IgD-negative memory B cell (primary cell): ENCODE measurements around the gene KLHL2. TPM values are rescaled to one million over a fixed set of nuclear protein-coding genes. Genes with fewer than 3 reads are reported as not detected.
"Not testable (repeated sequence)": the region's sequence is repeated elsewhere in the genome, so short reads cannot be mapped to it uniquely, and the experiment has no call there.

Experiments
- H3K27ac Mint-ChIP-seq, 3 donors: one replicate each; pipeline ENCODE4 v1.8.0; 2020 to 2022; ENCODE audit warnings: mild to moderate bottlenecking in 3 of 3, mixed read lengths in 3 of 3, moderate library complexity in 1 of 3
- H3K27me3 Mint-ChIP-seq: one replicate; pipeline ENCODE4 v1.8.0; 2021; ENCODE audit warnings: mixed read lengths
- H3K36me3 Mint-ChIP-seq: one replicate; pipeline ENCODE4 v1.8.0; 2020; ENCODE audit warnings: mild to moderate bottlenecking, mixed read lengths
- H3K4me1 Mint-ChIP-seq, 3 donors: one replicate each; pipeline ENCODE4 v1.8.0; 2020 to 2022; ENCODE audit warnings: mixed read lengths in 3 of 3, mild to moderate bottlenecking in 1 of 3
- H3K4me3 Mint-ChIP-seq, 4 donors: one replicate each; pipeline ENCODE4 v1.8.0; 2020 to 2022; ENCODE audit warnings: mild to moderate bottlenecking in 4 of 4, mixed read lengths in 4 of 4, moderate library complexity in 3 of 4
- H3K9me3 Mint-ChIP-seq, 3 donors: one replicate each; pipeline ENCODE4 v1.8.0; 2020 to 2021; ENCODE audit warnings: mixed read lengths in 3 of 3, mild to moderate bottlenecking in 1 of 3
- polyA plus RNA-seq: library from polyadenylated mRNA; unstranded; fragments of 300-500 nt; fragmentation: Illumina TruSeq; gene quantifications from one replicate; pipeline ENCODE4 v1.2.3, GENCODE V29; 2021

KLHL2 gene, protein sequence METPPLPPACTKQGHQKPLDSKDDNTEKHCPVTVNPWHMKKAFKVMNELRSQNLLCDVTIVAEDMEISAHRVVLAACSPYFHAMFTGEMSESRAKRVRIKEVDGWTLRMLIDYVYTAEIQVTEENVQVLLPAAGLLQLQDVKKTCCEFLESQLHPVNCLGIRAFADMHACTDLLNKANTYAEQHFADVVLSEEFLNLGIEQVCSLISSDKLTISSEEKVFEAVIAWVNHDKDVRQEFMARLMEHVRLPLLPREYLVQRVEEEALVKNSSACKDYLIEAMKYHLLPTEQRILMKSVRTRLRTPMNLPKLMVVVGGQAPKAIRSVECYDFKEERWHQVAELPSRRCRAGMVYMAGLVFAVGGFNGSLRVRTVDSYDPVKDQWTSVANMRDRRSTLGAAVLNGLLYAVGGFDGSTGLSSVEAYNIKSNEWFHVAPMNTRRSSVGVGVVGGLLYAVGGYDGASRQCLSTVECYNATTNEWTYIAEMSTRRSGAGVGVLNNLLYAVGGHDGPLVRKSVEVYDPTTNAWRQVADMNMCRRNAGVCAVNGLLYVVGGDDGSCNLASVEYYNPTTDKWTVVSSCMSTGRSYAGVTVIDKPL
- polyA plus RNA-seq: 4.0 TPM

DNA sequence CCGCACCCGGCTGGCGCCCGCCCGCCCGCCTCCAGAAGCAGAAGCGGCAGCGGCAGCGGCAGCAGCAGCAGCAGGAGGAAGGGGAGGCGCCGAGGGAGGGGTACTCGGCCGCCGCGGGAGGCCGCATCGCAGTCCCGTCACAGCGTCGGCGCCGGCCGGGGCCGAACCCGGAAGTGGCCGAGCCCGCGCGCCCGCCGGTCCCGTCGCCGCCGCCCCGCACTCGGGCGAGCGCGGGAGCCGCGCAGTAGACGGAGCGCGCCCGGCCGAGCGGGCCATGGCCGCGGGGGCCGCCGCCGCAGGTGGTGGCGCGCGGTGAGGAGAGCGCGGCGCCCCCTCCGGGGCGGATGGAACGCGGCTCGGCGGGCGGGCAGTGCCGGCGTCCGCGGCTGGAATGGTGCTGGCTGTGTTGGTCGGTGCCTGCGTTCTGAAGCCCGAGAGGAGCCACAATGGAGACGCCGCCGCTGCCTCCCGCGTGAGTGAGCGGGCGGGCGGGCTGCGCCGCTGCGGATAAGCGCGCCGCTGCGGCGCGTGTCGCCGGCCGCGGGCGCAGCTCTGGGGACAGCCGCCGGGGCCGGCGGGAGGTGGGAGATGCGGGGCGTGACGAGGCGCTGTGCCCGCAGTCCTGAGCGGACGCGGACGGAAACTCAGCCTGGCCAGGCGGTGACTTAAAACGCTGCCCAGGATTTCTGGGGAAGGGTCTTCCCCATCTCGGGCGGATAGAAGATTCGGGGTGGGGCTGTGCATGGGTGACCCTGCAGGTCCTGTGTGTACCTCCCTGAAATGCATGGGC, at the start of gene KLHL2:
Gene KLHL2, plus strand, starts transcription at position 131 of the 790 bp plus-strand sequence. Its CDS starts 316 bp downstream, at position 447.
- Mint-ChIP-seq H3K27me3 (no peaks in the 10 kb centered on the region), H3K27ac (peak within 1 kb of the TSS; percentile 68 to 92 (median 92)), H3K4me1 (peaks cover 29 to 55% (median 30%) of the 10 kb centered on the region in 3 donors), H3K9me3 (no peaks in the 10 kb centered on the region), H3K4me3 (peak within 1 kb of the TSS; percentile 92 to 97 (median 94)), H3K36me3 (no peaks in the 10 kb centered on the region)

DNA sequence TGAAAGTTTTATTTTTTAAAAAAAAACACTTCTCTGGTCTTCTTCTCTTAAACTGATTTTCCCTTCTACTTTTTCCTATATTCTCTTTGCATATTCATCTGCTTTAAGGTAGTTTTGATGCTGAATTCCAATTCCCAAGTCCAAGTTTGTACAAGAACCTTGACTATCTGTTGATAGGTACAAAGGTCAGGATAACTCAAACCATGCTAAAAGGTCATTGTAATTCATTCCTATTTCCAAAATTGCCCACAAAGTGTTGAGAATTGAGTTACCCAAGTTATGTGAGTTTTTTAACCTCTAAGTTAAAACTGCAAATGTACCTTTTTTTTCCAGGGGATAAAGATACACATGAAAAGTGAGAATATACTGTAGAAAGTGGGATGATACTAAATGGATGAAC, 48.6 kb upstream of the KLHL2 start:
- peaks cover 2% of the 10 kb centered on the region for H3K27me3 Mint-ChIP-seq
- no peak overlapping the region for H3K27ac Mint-ChIP-seq
- peaks cover 6% of the 10 kb centered on the region for H3K36me3 Mint-ChIP-seq
- H3K9me3 Mint-ChIP-seq: peaks cover 6 to 10% (median 9%) of the 10 kb centered on the region in 3 donors
- no peaks in the 10 kb centered on the region for H3K4me1 Mint-ChIP-seq
- H3K4me3 Mint-ChIP-seq: no peak overlapping the region

DNA sequence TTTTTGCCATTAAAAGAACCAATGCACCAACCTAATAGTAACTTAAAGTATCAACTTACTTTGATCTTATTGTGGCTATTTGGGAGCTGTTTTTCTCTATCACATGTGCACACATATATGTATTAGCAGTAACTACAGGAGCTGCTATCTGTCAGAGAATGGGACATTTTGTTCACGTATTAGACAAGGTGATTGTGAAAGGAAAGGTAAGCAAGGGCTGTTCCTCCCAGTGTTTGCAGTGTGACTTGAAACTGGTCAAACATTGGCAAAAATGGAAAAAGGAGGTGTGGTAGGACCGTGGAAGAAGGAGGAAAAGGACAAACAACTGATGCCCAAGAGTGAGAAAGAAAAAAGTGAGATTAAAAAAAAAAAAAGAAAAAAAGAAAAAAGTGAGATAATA, 43.1 kb upstream of the KLHL2 start:
- H3K9me3 Mint-ChIP-seq: peaks cover 2 to 7% (median 3%) of the 10 kb centered on the region in 3 donors
- no peak overlapping the region for H3K27ac Mint-ChIP-seq
- no peaks in the 10 kb centered on the region for H3K4me1 Mint-ChIP-seq
- peaks cover 1% of the 10 kb centered on the region for H3K27me3 Mint-ChIP-seq
- no peak overlapping the region for H3K4me3 Mint-ChIP-seq
- peaks cover 6% of the 10 kb centered on the region for H3K36me3 Mint-ChIP-seq

DNA sequence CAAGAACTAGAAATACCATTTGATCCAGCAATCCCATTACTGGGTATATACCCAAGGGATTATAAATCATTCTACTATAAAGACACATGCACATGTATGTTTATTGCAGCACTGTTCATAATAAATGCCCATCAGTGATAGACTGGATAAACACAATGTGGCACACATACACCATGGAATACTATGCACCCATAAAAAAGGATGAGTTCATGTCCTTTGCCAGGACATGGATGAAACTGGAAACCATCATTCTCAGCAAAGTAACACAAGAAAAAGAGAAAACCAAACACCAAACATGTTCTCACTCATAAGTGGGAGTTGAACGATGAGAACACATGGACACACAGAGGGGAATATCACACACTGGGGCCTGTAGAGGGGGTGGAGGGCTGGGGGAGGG, 40.5 kb upstream of the KLHL2 start:
- not testable (repeated sequence) for H3K9me3 Mint-ChIP-seq, H3K4me1 Mint-ChIP-seq, H3K4me3 Mint-ChIP-seq, H3K36me3 Mint-ChIP-seq, H3K27me3 Mint-ChIP-seq, H3K27ac Mint-ChIP-seq

DNA sequence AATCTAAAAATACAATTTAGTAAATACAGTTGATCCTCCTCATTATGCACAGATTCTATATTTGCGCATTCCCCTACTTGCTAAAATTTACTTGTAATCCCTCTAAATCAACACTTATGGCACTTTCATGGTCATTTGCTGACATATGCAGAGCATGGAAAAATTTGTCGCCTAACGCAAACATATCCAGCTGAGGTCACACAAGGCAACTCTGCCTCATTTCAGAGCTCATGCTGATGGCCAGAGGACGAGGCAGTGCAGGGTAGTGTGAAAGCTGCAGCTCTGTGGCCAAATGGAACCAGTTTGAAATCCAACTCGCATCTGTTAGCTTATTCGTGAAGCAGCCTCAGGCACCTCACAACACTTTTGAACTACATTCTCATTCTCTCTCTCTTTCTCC, 39.7 kb upstream of the KLHL2 start:
- H3K4me1 Mint-ChIP-seq: no peaks in the 10 kb centered on the region
- H3K27ac Mint-ChIP-seq: no peak overlapping the region
- peaks cover 2 to 9% (median 3%) of the 10 kb centered on the region in 3 donors for H3K9me3 Mint-ChIP-seq
- peaks cover 4% of the 10 kb centered on the region for H3K36me3 Mint-ChIP-seq
- peaks cover 3% of the 10 kb centered on the region for H3K27me3 Mint-ChIP-seq
- H3K4me3 Mint-ChIP-seq: no peak overlapping the region

DNA sequence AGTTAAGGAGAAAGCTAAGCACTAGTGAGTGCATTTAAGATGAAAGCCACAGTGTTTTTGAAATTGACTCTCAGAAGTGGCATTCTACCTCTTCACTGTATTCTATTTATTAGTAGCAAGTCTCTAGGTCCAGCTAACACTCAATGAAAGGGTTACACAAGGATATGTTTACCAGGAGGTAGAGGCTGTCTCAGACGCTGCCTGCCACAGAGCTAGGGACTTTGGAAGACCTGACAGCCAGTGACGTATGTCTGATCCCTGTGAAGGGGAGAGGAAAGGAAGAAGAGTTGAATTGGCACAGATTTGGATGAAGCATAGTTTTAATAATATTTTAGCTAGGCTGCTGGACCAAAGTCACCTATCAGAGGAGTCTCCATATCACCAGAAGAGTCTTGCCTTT, 36.5 kb upstream of the KLHL2 start:
- no peaks in the 10 kb centered on the region for H3K4me1 Mint-ChIP-seq
- H3K27me3 Mint-ChIP-seq: peaks cover 2% of the 10 kb centered on the region
- peaks cover 2% of the 10 kb centered on the region for H3K36me3 Mint-ChIP-seq
- peaks cover 2 to 11% (median 8%) of the 10 kb centered on the region in 3 donors for H3K9me3 Mint-ChIP-seq
- H3K27ac Mint-ChIP-seq: no peak overlapping the region
- H3K4me3 Mint-ChIP-seq: no peak overlapping the region

DNA sequence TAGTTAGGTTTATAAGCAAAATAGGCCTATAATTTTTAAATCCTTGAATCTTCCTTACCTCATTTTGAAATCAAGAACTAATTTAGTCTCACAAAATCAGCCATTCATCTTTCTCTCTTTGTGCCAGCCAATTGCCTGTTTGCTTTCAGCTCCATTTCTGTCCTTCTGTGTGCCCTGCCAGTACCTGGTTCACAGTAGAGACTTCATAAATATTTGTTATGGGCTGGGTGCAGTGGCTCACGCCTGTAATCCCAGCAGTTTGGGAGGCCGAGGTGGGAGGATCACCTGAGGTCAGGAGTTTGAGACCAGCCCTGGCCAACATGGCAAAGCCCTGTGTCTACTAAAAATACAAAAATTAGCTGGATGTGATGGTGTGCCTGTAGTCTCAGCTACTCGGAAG, 31.9 kb upstream of the KLHL2 start:
- H3K9me3 Mint-ChIP-seq, H3K27ac Mint-ChIP-seq, H3K4me3 Mint-ChIP-seq, H3K27me3 Mint-ChIP-seq, H3K36me3 Mint-ChIP-seq: not testable (repeated sequence)
- peaks cover 8 to 14% (median 9%) of the 10 kb centered on the region in 3 donors for H3K4me1 Mint-ChIP-seq

DNA sequence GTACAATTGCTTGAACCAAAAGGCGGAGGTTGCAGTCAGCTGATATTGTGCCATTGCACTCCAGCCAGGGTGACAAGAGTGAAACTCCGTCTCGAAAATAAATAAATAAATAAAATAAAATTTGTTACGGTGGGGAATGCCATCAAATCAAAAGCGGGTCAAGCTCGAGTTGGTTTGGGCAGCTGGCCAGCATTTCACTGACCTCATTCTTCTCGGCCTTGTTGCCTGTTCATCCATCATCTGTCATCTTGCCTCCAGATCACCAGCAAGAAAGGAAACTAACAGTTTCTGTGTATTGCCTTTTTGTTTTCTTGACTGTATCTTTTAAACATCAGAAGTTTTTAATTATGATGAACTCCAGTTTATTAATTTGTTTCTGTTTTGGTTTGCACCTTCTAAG, 31.5 kb upstream of the KLHL2 start:
- H3K9me3 Mint-ChIP-seq: peaks cover 2 to 6% (median 6%) of the 10 kb centered on the region in 3 donors
- peaks cover 8 to 14% (median 9%) of the 10 kb centered on the region in 3 donors for H3K4me1 Mint-ChIP-seq
- no peak overlapping the region for H3K4me3 Mint-ChIP-seq
- H3K27me3 Mint-ChIP-seq: peaks cover 2% of the 10 kb centered on the region
- no peaks in the 10 kb centered on the region for H3K36me3 Mint-ChIP-seq
- no peak overlapping the region for H3K27ac Mint-ChIP-seq

DNA sequence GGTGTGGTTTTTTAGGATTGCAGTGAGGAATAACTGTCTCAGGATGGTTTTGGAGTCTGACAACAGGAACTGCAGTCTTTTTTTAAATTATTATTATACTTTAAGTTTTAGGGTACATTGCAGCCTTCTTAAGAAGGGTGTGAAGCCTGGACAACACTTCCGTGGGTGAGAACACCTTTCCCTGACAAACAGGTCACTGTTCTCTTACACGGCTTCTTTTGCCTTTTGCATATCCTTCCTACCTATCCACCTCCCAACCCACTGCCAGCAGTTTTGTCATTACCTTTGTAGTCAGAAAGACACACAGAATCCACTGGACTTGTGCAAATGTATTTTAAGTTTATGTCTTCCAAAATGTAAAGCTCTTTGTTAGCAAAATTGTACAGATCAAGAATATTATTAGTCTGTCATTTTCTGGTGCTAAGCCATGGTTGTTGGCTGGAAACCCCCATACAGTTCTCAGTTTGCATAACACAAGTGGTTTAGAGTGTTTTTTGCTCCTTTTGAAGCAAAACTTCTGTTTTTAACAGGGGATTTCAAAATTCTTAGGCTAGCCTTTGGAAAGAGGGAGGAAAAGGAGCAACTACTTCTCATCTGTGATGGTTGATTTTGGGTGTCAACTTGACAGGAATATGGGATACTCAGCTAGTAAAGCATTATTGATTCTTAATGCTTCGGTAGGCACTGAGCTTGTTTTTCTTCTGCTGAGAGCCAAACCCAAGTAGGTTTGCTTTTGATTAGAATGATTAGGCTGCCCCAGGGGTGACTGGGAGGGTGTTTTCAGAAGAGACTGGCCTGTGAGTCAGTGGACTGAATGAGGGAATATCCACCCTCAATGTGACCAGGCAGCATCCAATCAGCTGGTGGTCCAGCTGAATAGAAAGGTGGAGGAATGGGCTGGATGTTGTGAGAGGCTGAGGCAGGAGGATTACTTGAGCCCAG, 29.4 kb upstream of the KLHL2 start:
- H3K27ac Mint-ChIP-seq: peak overlapping the region in 1 of 3 donors; percentile 77
- H3K36me3 Mint-ChIP-seq: no peaks in the 10 kb centered on the region
- no peaks in the 10 kb centered on the region for H3K27me3 Mint-ChIP-seq
- peaks cover 8 to 14% (median 9%) of the 10 kb centered on the region in 3 donors for H3K4me1 Mint-ChIP-seq
- peaks cover 2 to 6% (median 3%) of the 10 kb centered on the region in 3 donors for H3K9me3 Mint-ChIP-seq
- H3K4me3 Mint-ChIP-seq: peak overlapping the region in 1 of 4 donors; percentile 0

DNA sequence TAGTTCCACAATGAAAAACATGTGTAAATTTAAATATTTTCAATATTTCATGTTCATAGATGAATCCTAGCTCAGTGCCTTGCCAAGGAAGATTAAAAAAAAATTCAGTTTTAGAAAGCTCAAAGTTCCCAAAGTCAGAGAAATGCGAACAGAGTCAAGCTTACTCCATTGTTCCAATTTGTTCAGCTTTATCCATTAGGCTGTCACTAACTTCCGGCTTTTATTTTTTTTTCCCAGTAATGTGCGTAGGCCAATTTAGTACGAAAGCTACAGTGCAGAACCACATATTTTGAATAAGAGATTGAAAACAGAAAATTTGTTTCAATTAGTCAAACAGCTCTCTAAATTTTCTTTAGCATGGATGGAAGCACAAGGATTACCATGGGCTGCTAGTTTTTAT, 23.1 kb upstream of the KLHL2 start:
- H3K4me3 Mint-ChIP-seq: no peak overlapping the region
- peaks cover 0 to 6% (median 0%) of the 10 kb centered on the region in 3 donors for H3K4me1 Mint-ChIP-seq
- H3K27me3 Mint-ChIP-seq: peaks cover 1% of the 10 kb centered on the region
- H3K9me3 Mint-ChIP-seq: peaks cover 0 to 7% (median 5%) of the 10 kb centered on the region in 3 donors
- H3K27ac Mint-ChIP-seq: no peak overlapping the region
- no peaks in the 10 kb centered on the region for H3K36me3 Mint-ChIP-seq

DNA sequence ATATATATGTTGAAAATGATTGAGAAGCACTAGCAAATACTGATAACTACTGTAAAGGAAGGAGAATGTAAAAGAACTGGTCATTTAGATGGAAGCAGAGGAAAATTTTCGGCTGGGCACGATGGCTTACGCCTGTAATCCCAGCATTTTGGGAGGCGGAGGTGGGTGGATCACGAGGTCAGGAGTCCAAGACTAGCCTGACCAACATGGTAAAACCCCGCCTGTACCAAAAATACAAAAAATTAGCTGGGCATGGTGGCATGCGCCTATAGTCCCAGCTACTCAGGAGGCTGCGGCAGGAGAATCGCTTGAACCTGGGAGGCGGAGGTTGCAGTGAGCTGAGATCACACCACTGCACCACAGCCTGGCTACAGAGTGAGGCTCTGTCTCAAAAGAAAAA, 22.4 kb upstream of the KLHL2 start:
- H3K27me3 Mint-ChIP-seq, H3K9me3 Mint-ChIP-seq, H3K27ac Mint-ChIP-seq, H3K4me1 Mint-ChIP-seq, H3K36me3 Mint-ChIP-seq, H3K4me3 Mint-ChIP-seq: not testable (repeated sequence)

DNA sequence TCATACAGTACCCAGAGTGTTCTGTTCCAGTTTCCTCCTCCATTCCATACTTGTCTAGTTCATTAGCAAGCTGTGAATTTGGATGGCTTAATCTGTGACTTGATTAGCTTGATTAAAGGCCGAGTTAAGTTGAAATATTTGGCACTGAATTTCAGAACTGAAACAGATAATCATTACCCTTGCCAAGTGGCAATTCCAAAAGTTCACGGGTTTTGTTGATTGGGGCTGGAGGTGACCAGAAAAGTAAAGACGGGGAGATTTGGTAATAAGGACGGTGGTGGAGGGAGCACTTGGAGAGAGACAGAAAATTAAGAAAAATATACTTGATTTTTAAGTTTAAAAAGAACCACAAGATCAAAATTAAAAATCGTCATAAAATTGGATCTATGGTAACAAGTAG, 21.9 kb upstream of the KLHL2 start:
- no peaks in the 10 kb centered on the region for H3K36me3 Mint-ChIP-seq
- H3K27me3 Mint-ChIP-seq: peaks cover 1% of the 10 kb centered on the region
- H3K4me3 Mint-ChIP-seq: no peak overlapping the region
- peaks cover 0 to 5% (median 5%) of the 10 kb centered on the region in 3 donors for H3K9me3 Mint-ChIP-seq
- no peak overlapping the region for H3K27ac Mint-ChIP-seq
- peaks cover 0 to 4% (median 0%) of the 10 kb centered on the region in 3 donors for H3K4me1 Mint-ChIP-seq

DNA sequence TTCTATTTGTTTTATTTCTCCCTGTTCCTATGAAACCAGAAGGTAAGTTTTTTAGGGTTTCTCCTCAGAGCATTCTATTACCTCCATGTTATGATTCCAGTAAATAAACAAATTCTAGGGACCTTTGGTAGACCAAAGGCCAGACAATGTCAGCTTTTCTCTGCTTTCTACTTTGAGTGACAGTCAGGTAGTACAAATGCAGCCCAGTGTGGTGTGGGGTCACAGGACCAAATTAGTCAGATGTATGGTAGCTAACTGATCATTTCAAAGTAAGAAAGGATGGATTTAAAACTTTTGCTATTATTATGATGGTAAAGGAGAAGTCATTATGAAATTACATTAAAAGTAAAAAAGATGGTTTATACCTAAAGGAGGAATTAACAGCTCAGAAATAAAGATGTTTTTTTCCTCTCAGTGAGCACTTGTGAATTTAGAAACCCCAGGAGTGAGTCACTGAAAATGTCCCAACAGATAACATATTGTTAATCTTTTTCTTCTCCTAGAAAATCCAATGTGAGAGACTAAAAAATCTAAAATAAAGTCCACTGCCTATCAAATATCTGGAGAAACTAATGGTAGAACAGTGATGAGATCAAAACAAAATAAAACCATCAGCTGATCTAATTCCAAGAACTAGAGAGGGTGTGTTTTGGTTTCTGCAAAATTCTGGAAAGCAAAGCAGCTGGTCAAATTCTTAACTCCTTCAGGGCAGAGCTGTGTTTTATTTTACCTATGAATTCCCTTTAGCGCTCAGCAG, 16.6 kb upstream of the KLHL2 start:
- no peaks in the 10 kb centered on the region for H3K4me1 Mint-ChIP-seq
- H3K36me3 Mint-ChIP-seq: no peaks in the 10 kb centered on the region
- no peak overlapping the region for H3K27ac Mint-ChIP-seq

DNA sequence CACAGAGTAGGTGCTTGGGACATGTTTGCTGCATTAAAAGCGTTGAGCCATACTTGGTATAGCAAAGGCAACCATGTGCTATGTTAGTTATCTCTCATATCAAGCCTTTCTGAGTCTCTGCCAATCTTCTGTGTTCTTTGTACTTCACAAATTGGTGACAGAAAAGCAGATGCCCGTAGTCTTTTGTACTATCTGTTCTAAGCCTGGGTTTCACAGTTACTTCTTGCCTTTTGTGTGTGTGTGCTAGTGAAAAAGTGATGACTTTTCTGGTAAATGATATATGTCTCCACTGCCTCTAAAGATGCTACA, 16.1 kb upstream of the KLHL2 start:
- Mint-ChIP-seq H3K27ac (no peak overlapping the region), H3K27me3 (peaks cover 3% of the 10 kb centered on the region)

More for the DNA sequence above, 16.6 kb upstream of the KLHL2 start:
- Mint-ChIP-seq H3K9me3 (peaks cover 0 to 5% (median 3%) of the 10 kb centered on the region in 3 donors), H3K27me3 (peaks cover 3% of the 10 kb centered on the region), H3K4me3 (no peak overlapping the region)

More for the DNA sequence above, 16.1 kb upstream of the KLHL2 start:
- Mint-ChIP-seq H3K4me3 (no peak overlapping the region), H3K9me3 (peaks cover 0 to 5% (median 3%) of the 10 kb centered on the region in 3 donors), H3K4me1 (no peaks in the 10 kb centered on the region), H3K36me3 (no peaks in the 10 kb centered on the region)
